ENCODE measurements around the gene BMPR1A. TPM values are rescaled to one million over a fixed set of nuclear protein-coding genes. Genes with fewer than 3 reads are reported as not detected.

BMPR1A gene
- total RNA-seq, 1 donor from 2014 or later, result 74.2 TPM

GRCh38 chr10:86857128-86857721, 100.8 kb downstream of the BMPR1A start:
- Mint-ChIP-seq H3K4me1 (ENCODE audit: low read depth) (peaks cover 22% of the 10 kb centered on the region), H3K4me3 (ENCODE audit: unreplicated experiment) (no peak overlapping the region), H3K27me3 (ENCODE audit: low read depth) (no peaks in the 10 kb centered on the region), H3K36me3 (ENCODE audit: low read depth) (peaks cover 12% of the 10 kb centered on the region), H3K9me3 (ENCODE audit: low read depth) (peaks cover 6% of the 10 kb centered on the region), H3K27ac (ENCODE audit: unreplicated experiment) (peak overlapping the region; percentile 22)
- DNase-seq (ENCODE audit: low spot score), result no peak
- TF ChIP-seq CTCF (IDR thresholded peaks at IDR 0.05), result no peak

GRCh38 chr10:86858011-86858410, 101.6 kb downstream of the BMPR1A start:
- H3K27ac Mint-ChIP-seq (ENCODE audit: unreplicated experiment), result no peak overlapping the region
- no peaks in the 10 kb centered on the region for H3K27me3 Mint-ChIP-seq (ENCODE audit: low read depth)
- H3K4me3 Mint-ChIP-seq (ENCODE audit: unreplicated experiment), result no peak overlapping the region
- peaks cover 30% of the 10 kb centered on the region for H3K4me1 Mint-ChIP-seq (ENCODE audit: low read depth)
- no peak for TF ChIP-seq CTCF (IDR thresholded peaks at IDR 0.05)
- peaks cover 12% of the 10 kb centered on the region for H3K36me3 Mint-ChIP-seq (ENCODE audit: low read depth)
- DNase-seq (ENCODE audit: low spot score), result no peak
- H3K9me3 Mint-ChIP-seq (ENCODE audit: low read depth), result peaks cover 6% of the 10 kb centered on the region

GRCh38 chr10:86861351-86861750, 104.9 kb downstream of the BMPR1A start:
- peaks cover 37% of the 10 kb centered on the region for H3K4me1 Mint-ChIP-seq (ENCODE audit: low read depth)
- no peak for TF ChIP-seq CTCF (IDR thresholded peaks at IDR 0.05)
- no peak for DNase-seq (ENCODE audit: low spot score)
- H3K27me3 Mint-ChIP-seq (ENCODE audit: low read depth), result no peaks in the 10 kb centered on the region
- H3K27ac Mint-ChIP-seq (ENCODE audit: unreplicated experiment), result no peak overlapping the region
- H3K9me3 Mint-ChIP-seq (ENCODE audit: low read depth), result peaks cover 6% of the 10 kb centered on the region
- H3K36me3 Mint-ChIP-seq (ENCODE audit: low read depth), result peaks cover 8% of the 10 kb centered on the region
- no peak overlapping the region for H3K4me3 Mint-ChIP-seq (ENCODE audit: unreplicated experiment)

- H3K27ac Mint-ChIP-seq (ENCODE audit: unreplicated experiment), result peak overlapping the region; percentile 84
- no peak for DNase-seq (ENCODE audit: low spot score)
- H3K4me1 Mint-ChIP-seq (ENCODE audit: low read depth), result peaks cover 31% of the 10 kb centered on the region
- no peak for TF ChIP-seq CTCF (IDR thresholded peaks at IDR 0.05)
- H3K9me3 Mint-ChIP-seq (ENCODE audit: low read depth), result peaks cover 6% of the 10 kb centered on the region
- no peaks in the 10 kb centered on the region for H3K27me3 Mint-ChIP-seq (ENCODE audit: low read depth)
- peaks cover 8% of the 10 kb centered on the region for H3K36me3 Mint-ChIP-seq (ENCODE audit: low read depth)
- H3K4me3 Mint-ChIP-seq (ENCODE audit: unreplicated experiment), result no peak overlapping the region
Observed at GRCh38 chr10:86862373-86862772, 106.0 kb downstream of the BMPR1A start.

GRCh38 chr10:86862786-86863483, 106.5 kb downstream of the BMPR1A start:
- H3K4me1 Mint-ChIP-seq (ENCODE audit: low read depth), result peaks cover 34% of the 10 kb centered on the region
- H3K36me3 Mint-ChIP-seq (ENCODE audit: low read depth), result peaks cover 8% of the 10 kb centered on the region
- H3K27ac Mint-ChIP-seq (ENCODE audit: unreplicated experiment), result peak overlapping the region; percentile 84
- no peak for TF ChIP-seq CTCF (IDR thresholded peaks at IDR 0.05)
- DNase-seq (ENCODE audit: low spot score), result no peak
- peaks cover 6% of the 10 kb centered on the region for H3K9me3 Mint-ChIP-seq (ENCODE audit: low read depth)
- no peaks in the 10 kb centered on the region for H3K27me3 Mint-ChIP-seq (ENCODE audit: low read depth)
- H3K4me3 Mint-ChIP-seq (ENCODE audit: unreplicated experiment), result no peak overlapping the region

All from chondrocyte (in vitro differentiated cells).